PC-3 (cell line): ENCODE results near the gene SGCD.

Experiments used
- CTCF ChIP-seq: fragments of 300-600 bp; sonication (generic); conservative IDR thresholded peaks from 2 replicates; pipeline ENCODE4 v1.5.1; 2017; ENCODE audit warnings: antibody characterized with exemption, low read depth, mild to moderate bottlenecking, low read length
- EZH2 ChIP-seq: fragments of 300-600 bp; sonication (generic); IDR thresholded peaks from one replicate; pipeline ENCODE4 v1.6.1; 2017; ENCODE audit warnings: antibody characterized with exemption, mild to moderate bottlenecking, low read length; ENCODE audit not compliant: unreplicated experiment

- TF ChIP-seq EZH2 (no peak), CTCF (no peak)
Measured at GRCh38 chr5:156340893-156341292, 13.9 kb downstream of the SGCD start.
